Amygdala (tissue), 56 donors: ENCODE results near the gene TRPM5.

ENCODE experiments used
- DNase-seq, 56 donors: peaks; one replicate each; lab custom pipeline; 2025; lab: John Stamatoyannopoulos, UW

TRPM5 gene

GRCh38 chr11:2459016-2459725 lies 14.9 kb upstream of the TRPM5 start:
- no peak for DNase-seq

GRCh38 chr11:2458321-2458720 lies 14.0 kb upstream of the TRPM5 start:
- no peak for DNase-seq

- DNase-seq, result no peak
These were observed 9.1 kb upstream of the TRPM5 start for GRCh38 chr11:2453436-2453835.

GRCh38 chr11:2452321-2453012 lies 8.2 kb upstream of the TRPM5 start:
- no peak for DNase-seq

- DNase-seq, result no peak
These were observed 7.6 kb upstream of the TRPM5 start for GRCh38 chr11:2451916-2452315.

GRCh38 chr11:2451336-2451735 lies 7.0 kb upstream of the TRPM5 start:
- DNase-seq, result no peak

GRCh38 chr11:2450321-2451041 lies 6.2 kb upstream of the TRPM5 start:
- DNase-seq, result no peak

- no peak for DNase-seq
These were observed 5.4 kb upstream of the TRPM5 start for GRCh38 chr11:2449548-2450320.

- DNase-seq, result no peak
These were observed 4.6 kb upstream of the TRPM5 start for GRCh38 chr11:2448661-2449547.

- no peak for DNase-seq
These were observed 3.8 kb upstream of the TRPM5 start for GRCh38 chr11:2447951-2448650.

GRCh38 chr11:2447253-2447950 lies 3.1 kb upstream of the TRPM5 start:
- no peak for DNase-seq

- DNase-seq, result peak in 2 of 56 donors; percentile 25 to 27
These were observed 2.4 kb upstream of the TRPM5 start for GRCh38 chr11:2446590-2447252.

- DNase-seq, result no peak
These were observed 1.6 kb upstream of the TRPM5 start for GRCh38 chr11:2445746-2446551.

- DNase-seq, result peak in 1 of 56 donors; percentile 5
These were observed 769 bp upstream of the TRPM5 start, which contains the start of gene KCNQ1 for GRCh38 chr11:2444821-2445745. Gene KCNQ1 (plus strand): TSS chr11:2445008. CDS start chr11:2445099, 91 bp downstream.

- DNase-seq, result no peak
These were observed 908 bp downstream of the TRPM5 start for GRCh38 chr11:2443406-2443805.

GRCh38 chr11:2442589-2442988 lies 1.7 kb downstream of the TRPM5 start:
- DNase-seq, result no peak
